Endothelial cell of umbilical vein (primary cell): ENCODE measurements around the gene CNN2. TPM values are rescaled to one million over a fixed set of nuclear protein-coding genes. Genes with fewer than 3 reads are reported as not detected.

ENCODE experiments used
- BruUV-seq: library from RNA; stranded (reverse); fragments of 400-500 nt; replicated peaks from 2 replicates; lab custom pipeline; 2021; lab: Mats Ljungman, UMichigan
- CTCF ChIA-PET: fragments of 300-600, 350-600 bp; sonication (Branson Sonifier 250); formaldehyde crosslinking; loops from one replicate; lab custom pipeline; 2021; ENCODE audit warnings: antibody characterized with exemption, inconsistent platforms; lab: Charles Lee
- POLR2A ChIA-PET: fragments of 300-600, 350-600 bp; sonication (Branson Sonifier 250); formaldehyde crosslinking; loops from one replicate; lab custom pipeline; 2021; ENCODE audit warnings: antibody characterized with exemption, inconsistent platforms; lab: Charles Lee
- DNase-seq: peaks from one replicate; pipeline ENCODE4 v3.0.0-alpha.2; 2011; ENCODE audit warnings: low read depth, low spot score
- FAIRE-seq: peaks from 2 replicates; lab custom pipeline; 2011; peaks lifted over from hg19 to GRCh38; lab: Jason Lieb, UNC
- H2AFZ ChIP-seq: 2 replicates; pipeline ENCODE4 v1.6.0; 2012; ENCODE audit warnings: low read depth, low read length, control low read depth, inconsistent platforms
- H3K27ac ChIP-seq: 2 replicates; pipeline ENCODE4 v1.5.1; 2011; ENCODE audit warnings: low read depth, mild to moderate bottlenecking, control low read depth, low read length, moderate library complexity; ENCODE audit not compliant: insufficient read depth
- H3K27me3 ChIP-seq, 2 experiments: 2 replicates each; pipeline versions ENCODE4 v1.6.0 to v1.6.1; 2011; ENCODE audit warnings: low read length in 2 of 2, mixed read lengths in 1 of 2; ENCODE audit not compliant: control insufficient read depth in 2 of 2, insufficient read depth in 2 of 2
- H3K36me3 ChIP-seq, 2 experiments: 2 replicates in 1 of 2; 3 replicates in 1 of 2; pipeline ENCODE4 v1.5.1; 2011; ENCODE audit warnings: low read length in 2 of 2, mild to moderate bottlenecking in 1 of 2, moderate library complexity in 1 of 2; ENCODE audit not compliant: control insufficient read depth in 2 of 2, insufficient read depth in 2 of 2; ENCODE audit errors: extremely low read depth in 1 of 2
- H3K4me1 ChIP-seq: 3 replicates; pipeline ENCODE4 v1.5.1; 2011; ENCODE audit warnings: mild to moderate bottlenecking, low read length; ENCODE audit not compliant: control insufficient read depth, insufficient read depth; ENCODE audit errors: extremely low read depth
- H3K4me2 ChIP-seq: 2 replicates; pipeline ENCODE4 v1.6.1; 2011; ENCODE audit warnings: low read length, control low read depth, mixed read lengths; ENCODE audit not compliant: insufficient read depth
- H3K4me3 ChIP-seq, 3 experiments: fragments of 200-600 bp in 1 of 3; sonication (generic), shearing (Covaris generic) in 1 of 3; replicated peaks in 1 of 3; 2 replicates each; pipeline ENCODE4 v1.5.1; 2011 to 2016; ENCODE audit warnings: control low read depth in 3 of 3, low read length in 3 of 3, mild to moderate bottlenecking in 2 of 3, inconsistent platforms in 1 of 3, low read depth in 1 of 3, moderate library complexity in 1 of 3; ENCODE audit not compliant: insufficient read depth in 1 of 3
- H3K79me2 ChIP-seq: 2 replicates; pipeline ENCODE4 v1.6.0; 2012; ENCODE audit warnings: low read length, inconsistent platforms; ENCODE audit not compliant: control insufficient read depth, insufficient read depth
- H3K9ac ChIP-seq: replicated peaks from 2 replicates; pipeline ENCODE3; 2011; ENCODE audit warnings: low read length, control low read depth; ENCODE audit not compliant: insufficient read depth; ENCODE audit errors: extremely low read depth
- H3K9me1 ChIP-seq: replicated peaks from 3 replicates; pipeline ENCODE4 v1.6.0; 2011; ENCODE audit warnings: mild to moderate bottlenecking, low read length; ENCODE audit not compliant: control insufficient read depth, insufficient read depth; ENCODE audit errors: extremely low read depth
- H3K9me3 ChIP-seq: replicated peaks from 2 replicates; pipeline ENCODE4 v1.5.1; 2012; ENCODE audit warnings: low read length, inconsistent platforms; ENCODE audit not compliant: control insufficient read depth, insufficient read depth
- H4K20me1 ChIP-seq: replicated peaks from 2 replicates; pipeline ENCODE3; 2011; ENCODE audit warnings: mild to moderate bottlenecking, low read length; ENCODE audit not compliant: control insufficient read depth, insufficient read depth; ENCODE audit errors: extremely low read depth
- CTCF ChIP-seq, 2 donors: IDR thresholded peaks; 1 replicate in 1 of 2; 2 replicates in 1 of 2; pipeline ENCODE4 v1.5.1; 2011; ENCODE audit warnings: low read length in 2 of 2, mild to moderate bottlenecking in 2 of 2, moderate library complexity in 2 of 2, control low read depth in 1 of 2, inconsistent platforms in 1 of 2, low read depth in 1 of 2; ENCODE audit not compliant: insufficient read depth in 1 of 2; ENCODE audit errors: extremely low read depth in 1 of 2
- EZH2 ChIP-seq: IDR thresholded peaks from 2 replicates; pipeline ENCODE4 v1.6.1; 2012; ENCODE audit warnings: borderline replicate concordance, low read depth, mild to moderate bottlenecking, moderate library complexity, low read length, inconsistent platforms; ENCODE audit not compliant: severe bottlenecking
- GATA2 ChIP-seq: IDR thresholded peaks from 2 replicates; pipeline ENCODE4 v1.7.0; 2011; ENCODE audit warnings: low read depth, mild to moderate bottlenecking, moderate library complexity, mixed read lengths, low read length; ENCODE audit not compliant: insufficient read length, insufficient read depth
- JUN ChIP-seq: IDR thresholded peaks from 2 replicates; pipeline ENCODE4 v1.6.1; 2011; ENCODE audit warnings: borderline replicate concordance, low read depth; ENCODE audit not compliant: insufficient read length, insufficient read depth
- MAX ChIP-seq: IDR thresholded peaks from 2 replicates; pipeline ENCODE4 v1.6.1; 2011; ENCODE audit not compliant: insufficient read depth, insufficient read length
- MYC ChIP-seq: IDR thresholded peaks from one replicate; pipeline ENCODE4 v1.6.1; 2011; ENCODE audit warnings: mild to moderate bottlenecking, low read depth, low read length
- POLR2AphosphoS5 ChIP-seq: IDR thresholded peaks from 2 replicates; pipeline ENCODE4 v1.6.1; 2012; ENCODE audit warnings: low read depth, mild to moderate bottlenecking, control low read depth, low read length, moderate library complexity; ENCODE audit not compliant: insufficient read depth
- dilution Hi-C: fragments of 300-500 bp; cut with MboI; formaldehyde crosslinking; loops from one replicate; pipeline ENCODE4 v1.15.0; 2019; ENCODE audit warnings: low sequenced_read_pairs; ENCODE audit not compliant: extremely low pct_ligation_motif_present
- intact Hi-C: fragments of 100-400 bp; cut with micrococcal nuclease; formaldehyde crosslinking; loops from one replicate; pipeline ENCODE4 v1.10.0; 2022
- polyA plus RNA-seq, 4 experiments: library from polyadenylated mRNA; depleted of rRNA in 3 of 4; stranded (reverse) in 3 of 4; unstranded in 1 of 4; fragments of >200 nt; gene quantifications; 2 replicates each; pipeline versions ENCODE4 v1.2.1 to v1.2.3, GENCODE V29; 2011 to 2012; ENCODE audit warnings: missing spikeins in 1 of 4
- total RNA-seq: library from RNA; stranded (reverse); gene quantifications from 2 replicates; pipeline ENCODE4 v1.2.3, GENCODE V29; 2021

Gene CNN2
- total and polyA plus RNA-seq, 2 donors (not counting 3 experiments of a cell fraction or from before 2014, with no cell fraction given), result 207 to 286 TPM

- Histone ChIP-seq H3K36me3 (no peaks in the 10 kb centered on the region), H4K20me1 (no peaks in the 10 kb centered on the region), H3K27ac (no peak overlapping the region), H3K4me2 (no peak overlapping the region), H3K27me3 (no peaks in the 10 kb centered on the region), H3K79me2 (no peaks in the 10 kb centered on the region), H3K4me3 (no peak overlapping the region), H3K9me1 (no peaks in the 10 kb centered on the region), H3K4me1 (no peaks in the 10 kb centered on the region), H3K9me3 (no peaks in the 10 kb centered on the region), H2AFZ (no peak overlapping the region), H3K9ac (no peak overlapping the region)
- dilution Hi-C loops (no loop called here), intact Hi-C loops (no loop called here)
- TF ChIP-seq POLR2AphosphoS5, result no peak
- no peak for TF ChIP-seq JUN
- TF ChIP-seq EZH2, result no peak
- TF ChIP-seq MAX, result no peak
- no peak for TF ChIP-seq CTCF (IDR thresholded peaks at IDR 0.05; ENCODE audit: extremely low read depth in 1 of 2, insufficient read depth in 1 of 2, low read depth in 1 of 2, low read length in 2 of 2)
- no peak for TF ChIP-seq MYC
- no peak for TF ChIP-seq GATA2
- FAIRE-seq, result no peak
- ChIA-PET POLR2A (no interaction called here), CTCF (interaction anchor here (0.9 kb wide), 1 partner anchor 12 kb away, joined by 4 read pairs; no protein-coding TSS in a partner anchor)
- BruUV-seq, result no TSS peak
- no peak for DNase-seq
These were observed 26.1 kb downstream of the CNN2 start for GRCh38 chr19:1052349-1052975.
